Measurements from ENCODE around the gene BROX. TPM values are rescaled to one million over a fixed set of nuclear protein-coding genes. Genes with fewer than 3 reads are reported as not detected.
"Not testable (repeated sequence)": the region's sequence is repeated elsewhere in the genome, so short reads cannot be mapped to it uniquely, and the experiment has no call there.

Gene BROX
- total and polyA plus RNA-seq, 2 donors (not counting 3 experiments of a cell fraction or from before 2014, with no cell fraction given) = 7.3 to 39.7 TPM

- H3K4me1 ChIP-seq (ENCODE audit: control insufficient read depth, extremely low read depth, insufficient read depth, low read length) = no peaks in the 10 kb centered on the region
- H4K20me1 ChIP-seq (replicated peaks; ENCODE audit: control insufficient read depth, extremely low read depth, insufficient read depth, low read length) = no peaks in the 10 kb centered on the region
- dilution Hi-C loops (cut with MboI; ENCODE audit: extremely low pct_ligation_motif_present, low sequenced_read_pairs) = no loop called here
- no peaks in the 10 kb centered on the region for H3K79me2 ChIP-seq (ENCODE audit: control insufficient read depth, insufficient read depth, low read length)
- H3K9me1 ChIP-seq (replicated peaks; ENCODE audit: control insufficient read depth, extremely low read depth, insufficient read depth, low read length) = no peaks in the 10 kb centered on the region
- CTCF ChIA-PET = interaction anchor here (1.3 kb wide), 1 partner anchor 10 kb away, joined by 3 read pairs; no protein-coding TSS in a partner anchor
- no peaks in the 10 kb centered on the region for H3K9me3 ChIP-seq (replicated peaks; ENCODE audit: control insufficient read depth, insufficient read depth, low read length)
- TF ChIP-seq POLR2A (IDR thresholded peaks at IDR 0.05; ENCODE audit: low read depth, low read length) (no peak), GATA2 (IDR thresholded peaks at IDR 0.05; ENCODE audit: insufficient read depth, insufficient read length, low read depth, low read length) (no peak)
- TF ChIP-seq, protein P1, sequence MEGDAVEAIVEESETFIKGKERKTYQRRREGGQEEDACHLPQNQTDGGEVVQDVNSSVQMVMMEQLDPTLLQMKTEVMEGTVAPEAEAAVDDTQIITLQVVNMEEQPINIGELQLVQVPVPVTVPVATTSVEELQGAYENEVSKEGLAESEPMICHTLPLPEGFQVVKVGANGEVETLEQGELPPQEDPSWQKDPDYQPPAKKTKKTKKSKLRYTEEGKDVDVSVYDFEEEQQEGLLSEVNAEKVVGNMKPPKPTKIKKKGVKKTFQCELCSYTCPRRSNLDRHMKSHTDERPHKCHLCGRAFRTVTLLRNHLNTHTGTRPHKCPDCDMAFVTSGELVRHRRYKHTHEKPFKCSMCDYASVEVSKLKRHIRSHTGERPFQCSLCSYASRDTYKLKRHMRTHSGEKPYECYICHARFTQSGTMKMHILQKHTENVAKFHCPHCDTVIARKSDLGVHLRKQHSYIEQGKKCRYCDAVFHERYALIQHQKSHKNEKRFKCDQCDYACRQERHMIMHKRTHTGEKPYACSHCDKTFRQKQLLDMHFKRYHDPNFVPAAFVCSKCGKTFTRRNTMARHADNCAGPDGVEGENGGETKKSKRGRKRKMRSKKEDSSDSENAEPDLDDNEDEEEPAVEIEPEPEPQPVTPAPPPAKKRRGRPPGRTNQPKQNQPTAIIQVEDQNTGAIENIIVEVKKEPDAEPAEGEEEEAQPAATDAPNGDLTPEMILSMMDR (IDR thresholded peaks at IDR 0.05; ENCODE audit: extremely low read depth in 1 of 2, insufficient read depth in 1 of 2, low read depth in 1 of 2, low read length in 2 of 2) = no peak
- POLR2A ChIA-PET = no interaction called here
- H3K4me2 ChIP-seq (ENCODE audit: insufficient read depth, low read length) = no peak overlapping the region
- H3K27me3 ChIP-seq (ENCODE audit: control insufficient read depth in 2 of 2, insufficient read depth in 2 of 2, low read length in 2 of 2) = peaks cover 0 to 4% of the 10 kb centered on the region in 2 experiments
- FAIRE-seq (no peak), DNase-seq (ENCODE audit: low read depth, low spot score) (no peak)
- no peak overlapping the region for H3K9ac ChIP-seq (replicated peaks; ENCODE audit: extremely low read depth, insufficient read depth, low read length)
- no TSS peak for BruUV-seq (replicated peaks)
- no peaks in the 10 kb centered on the region for H3K36me3 ChIP-seq (ENCODE audit: control insufficient read depth in 2 of 2, extremely low read depth in 1 of 2, insufficient read depth in 2 of 2, low read length in 2 of 2)
- H3K27ac ChIP-seq (ENCODE audit: insufficient read depth, low read depth, low read length) = no peak overlapping the region
- no peak overlapping the region for H3K4me3 ChIP-seq (replicated peaks in 1 of 3; ENCODE audit: insufficient read depth in 1 of 3, low read depth in 1 of 3, low read length in 3 of 3)
- intact Hi-C loops (cut with micrococcal nuclease) = no loop called here
- H2AFZ ChIP-seq (ENCODE audit: low read depth, low read length) = no peak overlapping the region
Observed at GRCh38 chr1:222761083-222761482, 48.7 kb downstream of the BROX start.

- H3K27me3 ChIP-seq (ENCODE audit: control insufficient read depth in 2 of 2, insufficient read depth in 2 of 2, low read length in 2 of 2); H2AFZ ChIP-seq (ENCODE audit: low read depth, low read length); H3K9me1 ChIP-seq (replicated peaks; ENCODE audit: control insufficient read depth, extremely low read depth, insufficient read depth, low read length); BruUV-seq (replicated peaks); H3K79me2 ChIP-seq (ENCODE audit: control insufficient read depth, insufficient read depth, low read length); dilution Hi-C loops (cut with MboI; ENCODE audit: extremely low pct_ligation_motif_present, low sequenced_read_pairs); H3K9ac ChIP-seq (replicated peaks; ENCODE audit: extremely low read depth, insufficient read depth, low read length); H3K9me3 ChIP-seq (replicated peaks; ENCODE audit: control insufficient read depth, insufficient read depth, low read length); H3K4me3 ChIP-seq (replicated peaks in 1 of 3; ENCODE audit: insufficient read depth in 1 of 3, low read depth in 1 of 3, low read length in 3 of 3); H3K27ac ChIP-seq (ENCODE audit: insufficient read depth, low read depth, low read length); DNase-seq (ENCODE audit: low read depth, low spot score); H3K4me2 ChIP-seq (ENCODE audit: insufficient read depth, low read length); POLR2A ChIA-PET; CTCF ChIA-PET; H3K36me3 ChIP-seq (ENCODE audit: control insufficient read depth in 2 of 2, extremely low read depth in 1 of 2, insufficient read depth in 2 of 2, low read length in 2 of 2); FAIRE-seq; intact Hi-C loops (cut with micrococcal nuclease); H4K20me1 ChIP-seq (replicated peaks; ENCODE audit: control insufficient read depth, extremely low read depth, insufficient read depth, low read length); H3K4me1 ChIP-seq (ENCODE audit: control insufficient read depth, extremely low read depth, insufficient read depth, low read length): not testable (repeated sequence)
Observed at GRCh38 chr1:222762178-222762577, 49.8 kb downstream of the BROX start.

All from endothelial cell of umbilical vein (primary cell).